ENCODE measurements around the gene JARID2. TPM values are rescaled to one million over a fixed set of nuclear protein-coding genes. Genes with fewer than 3 reads are reported as not detected.

JARID2 gene
- total RNA-seq, 1 donor: 9.1 TPM

DNA sequence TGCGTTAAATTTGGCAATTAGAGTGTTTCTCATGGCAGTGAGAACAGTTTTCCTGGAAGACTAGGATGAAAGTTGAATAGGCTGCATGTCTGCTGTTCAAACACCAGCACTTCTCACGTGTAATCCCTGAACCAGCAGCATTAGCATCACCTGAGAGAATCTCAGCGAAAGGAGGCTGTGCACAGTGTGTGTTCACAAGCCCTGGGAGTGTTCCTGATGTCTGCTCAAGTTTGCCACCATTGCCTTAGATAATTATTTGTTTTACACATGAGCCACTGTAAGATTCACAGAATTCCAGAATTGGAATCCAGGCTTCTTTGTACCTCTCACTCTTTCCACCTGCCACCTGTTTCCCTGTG, 117.3 kb downstream of the JARID2 start:
- no peak for DNase-seq (ENCODE audit: low read depth)
- TF ChIP-seq, protein P1, sequence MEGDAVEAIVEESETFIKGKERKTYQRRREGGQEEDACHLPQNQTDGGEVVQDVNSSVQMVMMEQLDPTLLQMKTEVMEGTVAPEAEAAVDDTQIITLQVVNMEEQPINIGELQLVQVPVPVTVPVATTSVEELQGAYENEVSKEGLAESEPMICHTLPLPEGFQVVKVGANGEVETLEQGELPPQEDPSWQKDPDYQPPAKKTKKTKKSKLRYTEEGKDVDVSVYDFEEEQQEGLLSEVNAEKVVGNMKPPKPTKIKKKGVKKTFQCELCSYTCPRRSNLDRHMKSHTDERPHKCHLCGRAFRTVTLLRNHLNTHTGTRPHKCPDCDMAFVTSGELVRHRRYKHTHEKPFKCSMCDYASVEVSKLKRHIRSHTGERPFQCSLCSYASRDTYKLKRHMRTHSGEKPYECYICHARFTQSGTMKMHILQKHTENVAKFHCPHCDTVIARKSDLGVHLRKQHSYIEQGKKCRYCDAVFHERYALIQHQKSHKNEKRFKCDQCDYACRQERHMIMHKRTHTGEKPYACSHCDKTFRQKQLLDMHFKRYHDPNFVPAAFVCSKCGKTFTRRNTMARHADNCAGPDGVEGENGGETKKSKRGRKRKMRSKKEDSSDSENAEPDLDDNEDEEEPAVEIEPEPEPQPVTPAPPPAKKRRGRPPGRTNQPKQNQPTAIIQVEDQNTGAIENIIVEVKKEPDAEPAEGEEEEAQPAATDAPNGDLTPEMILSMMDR (IDR thresholded peaks at IDR 0.05; ENCODE audit: insufficient read depth, low read depth, low read length): no peak
- H3K4me3 ChIP-seq (ENCODE audit: low read depth, low read length): no peak overlapping the region

DNA sequence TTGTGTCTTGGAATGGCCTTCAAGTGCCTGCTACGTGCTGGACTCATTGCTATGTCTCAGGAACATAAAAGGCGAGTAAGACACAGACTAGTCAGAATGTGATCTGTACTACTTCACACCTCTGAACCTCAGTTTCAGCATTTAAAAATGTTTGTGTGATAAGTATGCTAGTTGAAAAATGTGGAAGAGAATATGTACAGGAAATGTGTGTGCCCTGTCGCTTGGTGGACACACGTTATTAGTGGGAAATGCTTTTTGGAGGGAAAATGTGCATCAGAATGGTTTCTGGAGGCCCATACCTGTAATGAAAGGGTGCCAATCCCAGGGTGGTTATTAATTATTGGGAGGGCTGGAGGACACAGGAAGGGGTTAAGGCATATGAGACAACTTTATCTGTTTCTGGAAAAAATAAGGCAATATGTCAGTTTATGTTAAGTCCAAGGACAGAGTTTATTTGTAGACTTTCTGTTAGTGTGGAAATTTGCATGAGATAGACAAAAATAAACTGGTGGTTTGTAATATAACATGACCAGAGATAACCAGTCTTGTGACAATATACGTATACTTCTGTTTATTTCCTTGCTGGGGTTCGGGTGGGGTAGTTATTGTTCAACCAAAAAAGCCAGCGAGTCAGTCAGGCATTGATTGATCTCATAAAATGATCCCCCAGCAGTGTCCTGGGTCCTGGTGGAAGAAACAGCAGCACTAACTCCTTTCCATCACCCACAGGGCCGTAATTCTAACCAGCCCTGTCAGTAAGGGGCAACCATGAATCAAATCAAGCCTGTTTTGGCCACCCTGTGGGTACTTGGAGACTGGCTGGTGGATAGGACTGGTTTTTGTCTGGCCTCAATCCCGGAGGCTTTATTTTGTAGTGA, 117.9 kb downstream of the JARID2 start:
- TF ChIP-seq, protein P1 (IDR thresholded peaks at IDR 0.05; ENCODE audit: insufficient read depth, low read depth, low read length): no peak
- no peak for DNase-seq (ENCODE audit: low read depth)

DNA sequence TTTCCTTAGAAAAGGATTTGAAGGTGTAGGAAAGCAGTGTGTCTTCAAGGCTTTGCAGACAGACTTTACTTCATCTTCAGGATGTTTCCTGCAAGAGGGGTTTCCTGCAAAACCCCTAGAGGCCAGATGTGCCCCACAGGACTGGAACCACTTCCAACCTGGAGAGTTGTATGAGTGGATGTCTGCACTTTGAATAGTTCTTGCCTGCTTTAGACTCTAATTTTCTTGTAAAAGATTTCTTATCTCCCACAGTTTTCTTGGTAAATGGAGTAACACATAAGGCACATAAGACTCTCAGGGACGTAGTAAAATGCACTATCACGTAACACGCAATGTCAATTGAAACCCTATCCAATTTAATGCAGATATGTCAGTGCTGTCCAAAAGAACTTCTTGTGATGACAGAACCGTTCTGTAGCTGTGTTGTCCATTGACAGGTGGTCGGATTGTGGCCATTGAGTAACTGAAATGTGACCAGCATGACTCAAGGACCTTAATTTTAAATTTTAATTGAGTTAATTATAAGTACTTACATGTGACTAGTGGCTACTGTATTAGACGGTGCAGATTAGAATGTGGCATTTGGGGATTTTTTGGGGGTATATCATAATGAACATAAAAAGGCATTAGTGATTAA, 118.7 kb downstream of the JARID2 start:
- no peak for DNase-seq (ENCODE audit: low read depth)
- TF ChIP-seq, protein P1 (IDR thresholded peaks at IDR 0.05; ENCODE audit: insufficient read depth, low read depth, low read length): no peak
- H3K4me3 ChIP-seq (ENCODE audit: low read depth, low read length): no peak overlapping the region

More for the DNA sequence above, 117.9 kb downstream of the JARID2 start:
- no peak overlapping the region for H3K4me3 ChIP-seq (ENCODE audit: low read depth, low read length)

DNA sequence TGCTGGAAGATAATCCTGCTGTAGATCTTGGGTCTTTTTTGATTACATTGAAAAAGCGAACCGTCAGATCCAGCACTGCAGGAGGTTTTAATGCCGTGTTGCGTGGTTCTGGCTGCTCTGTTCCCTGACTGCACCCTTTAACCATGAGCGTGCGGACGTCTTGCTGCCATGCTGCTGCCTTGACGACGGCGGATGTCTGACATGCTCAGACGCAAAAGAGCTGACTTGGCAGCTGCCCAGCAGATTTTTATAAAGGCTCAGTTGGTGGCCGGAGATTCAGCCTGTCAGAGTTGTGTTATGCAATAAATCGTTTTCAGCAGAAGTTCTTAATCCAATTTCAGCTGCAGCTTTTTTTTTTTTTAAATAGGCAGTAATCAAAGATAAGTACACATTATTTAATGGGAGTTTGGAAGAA, 119.4 kb downstream of the JARID2 start:
- no peak overlapping the region for H3K4me3 ChIP-seq (ENCODE audit: low read depth, low read length)
- TF ChIP-seq, protein P1 (IDR thresholded peaks at IDR 0.05; ENCODE audit: insufficient read depth, low read depth, low read length): no peak
- DNase-seq (ENCODE audit: low read depth): peak; percentile 77

DNA sequence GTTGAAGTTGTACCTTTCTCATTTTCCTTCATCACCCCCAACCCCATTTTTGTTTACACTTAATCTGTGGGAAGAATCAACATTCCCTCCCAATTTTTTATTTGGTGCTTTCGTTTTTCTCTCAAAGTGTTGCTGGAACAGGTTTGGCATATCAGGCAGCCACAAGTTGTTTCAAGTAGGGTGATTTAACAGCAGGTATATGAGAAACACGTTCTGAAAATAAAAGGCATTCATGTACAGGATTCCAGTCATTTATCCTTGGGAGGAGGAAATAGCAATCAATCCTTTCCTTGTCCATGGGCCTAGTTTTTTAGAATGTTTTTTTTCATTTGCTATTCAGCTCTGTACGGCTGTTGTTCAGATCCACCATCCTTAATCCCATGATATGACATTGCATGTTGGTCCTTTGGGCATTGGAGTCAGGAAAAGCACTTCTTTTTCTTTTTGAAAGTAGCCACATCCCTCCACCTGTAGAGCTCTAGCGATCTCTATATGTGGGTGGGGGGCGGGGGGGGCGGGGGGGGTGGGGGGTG, 120.2 kb downstream of the JARID2 start:
- TF ChIP-seq, protein P1 (IDR thresholded peaks at IDR 0.05; ENCODE audit: insufficient read depth, low read depth, low read length): no peak
- DNase-seq (ENCODE audit: low read depth): no peak
- no peak overlapping the region for H3K4me3 ChIP-seq (ENCODE audit: low read depth, low read length)

DNA sequence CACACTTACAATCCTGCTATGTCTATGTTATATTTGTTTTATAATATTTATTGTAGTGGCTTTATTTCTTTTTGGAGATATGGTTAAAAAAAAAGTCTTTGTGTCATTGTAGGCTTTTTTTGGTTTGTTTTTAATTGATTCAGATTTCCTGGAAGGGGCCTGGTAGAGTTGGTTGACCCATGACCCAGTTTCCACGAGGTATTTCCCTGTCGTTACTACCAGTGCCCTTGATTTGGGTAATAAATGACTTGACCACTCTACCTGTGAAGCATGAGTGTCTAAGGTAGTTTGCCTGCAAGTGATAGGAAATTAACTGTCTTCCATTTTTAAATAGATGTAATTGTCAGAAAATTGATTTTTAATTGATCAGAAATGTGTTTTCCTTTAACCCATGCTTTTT, 121.0 kb downstream of the JARID2 start:
- TF ChIP-seq, protein P1 (IDR thresholded peaks at IDR 0.05; ENCODE audit: insufficient read depth, low read depth, low read length): no peak
- no peak overlapping the region for H3K4me3 ChIP-seq (ENCODE audit: low read depth, low read length)
- DNase-seq (ENCODE audit: low read depth): no peak
